H9 (cell line): ENCODE data around the gene MCAM. TPM values are rescaled to one million over a fixed set of nuclear protein-coding genes. Genes with fewer than 3 reads are reported as not detected.
A peak's percentile ranks its signal among the peaks of the same experiment; 100 is the strongest.

ENCODE experiments used
- DNase-seq: peaks from one replicate; pipeline ENCODE4 v3.0.0-alpha.2; 2017
- H2AFZ ChIP-seq: one replicate; pipeline ENCODE4 v1.6.1; 2013; ENCODE audit warnings: mild to moderate bottlenecking, low read length, control low read depth, moderate library complexity
- H2AK5ac ChIP-seq: 2 replicates; pipeline ENCODE4 v1.6.1; 2013; ENCODE audit warnings: low read length, control low read depth, mixed read lengths; ENCODE audit not compliant: insufficient read length
- H2BK120ac ChIP-seq: one replicate; pipeline ENCODE4 v1.6.1; 2013; ENCODE audit warnings: low read depth, mild to moderate bottlenecking, low read length, control low read depth, inconsistent platforms; ENCODE audit not compliant: poor library complexity, severe bottlenecking
- H2BK12ac ChIP-seq: 2 replicates; pipeline ENCODE4 v1.6.1; 2013; ENCODE audit warnings: low read length, control low read depth, mixed read lengths, low read depth; ENCODE audit not compliant: insufficient read length
- H2BK15ac ChIP-seq: 2 replicates; pipeline ENCODE4 v1.6.1; 2013; ENCODE audit warnings: low read depth, low read length, control low read depth
- H2BK20ac ChIP-seq: one replicate; pipeline ENCODE4 v1.6.1; 2013; ENCODE audit warnings: low read depth, mild to moderate bottlenecking, low read length, control low read depth, inconsistent platforms; ENCODE audit not compliant: poor library complexity, severe bottlenecking
- H2BK5ac ChIP-seq: 2 replicates; pipeline ENCODE4 v1.6.1; 2013; ENCODE audit warnings: low read length, control low read depth, mixed read lengths; ENCODE audit not compliant: insufficient read length
- H3K14ac ChIP-seq: 2 replicates; pipeline ENCODE4 v1.6.1; 2013; ENCODE audit warnings: low read length, control low read depth; ENCODE audit not compliant: insufficient read depth
- H3K18ac ChIP-seq: 2 replicates; pipeline ENCODE4 v1.6.1; 2013; ENCODE audit warnings: low read depth, mild to moderate bottlenecking, mixed read lengths, low read length, control low read depth; ENCODE audit not compliant: insufficient read length
- H3K23ac ChIP-seq: 2 replicates; pipeline ENCODE4 v1.6.1; 2013; ENCODE audit warnings: low read length, control low read depth, mixed read lengths, low read depth; ENCODE audit not compliant: insufficient read length
- H3K23me2 ChIP-seq: 2 replicates; pipeline ENCODE4 v1.6.1; 2013; ENCODE audit warnings: low read depth, mild to moderate bottlenecking, mixed read lengths, low read length, control low read depth; ENCODE audit not compliant: insufficient read length, poor library complexity, severe bottlenecking
- H3K27ac ChIP-seq: 2 replicates; pipeline ENCODE4 v1.5.1; 2013; ENCODE audit warnings: low read length, control low read depth, mixed read lengths, low read depth; ENCODE audit not compliant: insufficient read length
- H3K27me3 ChIP-seq: 2 replicates; pipeline ENCODE4 v1.6.1; 2013; ENCODE audit warnings: low read length, control low read depth, inconsistent platforms; ENCODE audit not compliant: insufficient read depth
- H3K4ac ChIP-seq: 2 replicates; pipeline ENCODE4 v1.6.1; 2013; ENCODE audit warnings: low read depth, mild to moderate bottlenecking, control low read depth, inconsistent platforms, low read length, moderate library complexity
- H3K4me1 ChIP-seq: 2 replicates; pipeline ENCODE4 v1.6.1; 2013; ENCODE audit warnings: low read length, control low read depth, inconsistent platforms; ENCODE audit not compliant: insufficient read depth
- H3K4me2 ChIP-seq: 2 replicates; pipeline ENCODE4 v1.6.1; 2013; ENCODE audit warnings: low read length, control low read depth, mixed read lengths; ENCODE audit not compliant: insufficient read length, insufficient read depth
- H3K56ac ChIP-seq: 2 replicates; pipeline ENCODE4 v1.6.1; 2013; ENCODE audit warnings: low read depth, mild to moderate bottlenecking, mixed read lengths, low read length, control low read depth; ENCODE audit not compliant: insufficient read length
- H3K79me1 ChIP-seq: 2 replicates; pipeline ENCODE4 v1.6.1; 2013; ENCODE audit warnings: low read depth, mild to moderate bottlenecking, moderate library complexity, low read length, control low read depth, inconsistent platforms; ENCODE audit not compliant: insufficient read depth, poor library complexity, severe bottlenecking
- H3K79me2 ChIP-seq: 2 replicates; pipeline ENCODE4 v1.6.1; 2013; ENCODE audit warnings: low read length, control low read depth, inconsistent platforms; ENCODE audit not compliant: insufficient read depth
- H3K9ac ChIP-seq: 2 replicates; pipeline ENCODE4 v1.6.1; 2013; ENCODE audit warnings: low read length, control low read depth, mixed read lengths; ENCODE audit not compliant: insufficient read length; ENCODE audit errors: extremely low read depth
- H3K9me3 ChIP-seq: one replicate; pipeline ENCODE4 v1.6.1; 2013; ENCODE audit warnings: low read depth, low read length, inconsistent platforms; ENCODE audit not compliant: control insufficient read depth
- H3T11ph ChIP-seq: one replicate; pipeline ENCODE4 v1.6.1; 2013; ENCODE audit warnings: mild to moderate bottlenecking, low read length, control low read depth, inconsistent platforms
- H4K20me1 ChIP-seq: one replicate; pipeline ENCODE4 v1.6.1; 2013; ENCODE audit not compliant: control insufficient read depth, insufficient read length, insufficient read depth
- H4K5ac ChIP-seq: 2 replicates; pipeline ENCODE4 v1.6.1; 2013; ENCODE audit warnings: low read depth, mild to moderate bottlenecking, mixed read lengths, low read length, control low read depth; ENCODE audit not compliant: insufficient read length
- H4K8ac ChIP-seq: replicated peaks from 2 replicates; pipeline ENCODE4 v1.6.1; 2013; ENCODE audit warnings: low read length, control low read depth, mixed read lengths, low read depth; ENCODE audit not compliant: insufficient read length
- H4K91ac ChIP-seq: 2 replicates; pipeline ENCODE4 v1.6.1; 2013; ENCODE audit warnings: low read depth, mild to moderate bottlenecking, moderate library complexity, mixed read lengths, low read length, control low read depth; ENCODE audit not compliant: insufficient read length
- H3K27ac Mint-ChIP-seq, 3 experiments: 2 replicates in 2 of 3; 3 replicates in 1 of 3; pipeline ENCODE4 v1.8.0; 2020 to 2021; ENCODE audit warnings: mixed read lengths in 3 of 3, mild to moderate bottlenecking in 1 of 3, moderate library complexity in 1 of 3
- H3K27me3 Mint-ChIP-seq: 2 replicates; pipeline ENCODE4 v1.8.0; 2021; ENCODE audit warnings: low read depth, mild to moderate bottlenecking, moderate library complexity, mixed read lengths
- H3K36me3 Mint-ChIP-seq, 3 experiments: 2 replicates in 2 of 3; 3 replicates in 1 of 3; pipeline ENCODE4 v1.8.0; 2020 to 2021; ENCODE audit warnings: low read depth in 3 of 3, mixed read lengths in 3 of 3; ENCODE audit not compliant: insufficient read depth in 1 of 3
- H3K4me1 Mint-ChIP-seq, 2 experiments: 2 replicates each; pipeline ENCODE4 v1.8.0; 2020; ENCODE audit warnings: mixed read lengths in 2 of 2
- H3K4me3 Mint-ChIP-seq, 2 experiments: 2 replicates in 1 of 2; 3 replicates in 1 of 2; pipeline ENCODE4 v1.8.0; 2020 to 2021; ENCODE audit warnings: mild to moderate bottlenecking in 2 of 2, mixed read lengths in 2 of 2, moderate library complexity in 1 of 2
- H3K9me3 Mint-ChIP-seq, 2 experiments: 2 replicates in 1 of 2; 3 replicates in 1 of 2; pipeline ENCODE4 v1.8.0; 2020; ENCODE audit warnings: mild to moderate bottlenecking in 2 of 2, mixed read lengths in 2 of 2, moderate library complexity in 1 of 2
- CTCF ChIP-seq: fragments of 200-600 bp; sonication (generic); conservative IDR thresholded peaks from 3 replicates; pipeline ENCODE4 v1.8.0; 2021; ENCODE audit warnings: antibody characterized with exemption, mild to moderate bottlenecking
- WGBS: extraction: QIAGEN DNeasy Blood & Tissue Kit; methylation state at CpG from one replicate; pipeline ENCODE4 v1.1.7; 2013; ENCODE audit warnings: missing lambda C conversion rate, low lambda C conversion rate, mixed read lengths; ENCODE audit not compliant: insufficient read length; ENCODE audit errors: extremely low coverage; 5-methylcytosine and 5-hydroxymethylcytosine counted together
- total RNA-seq: library from RNA; stranded (reverse); gene quantifications from 2 replicates; pipeline ENCODE4 v1.2.1, GENCODE V29; 2021

MCAM gene
- total RNA-seq, 1 experiment from 2014 or later, result 21.5 TPM

- Histone ChIP-seq H3K27ac (no peak overlapping the region), H3K56ac (no peak overlapping the region), H4K91ac (no peak overlapping the region), H4K8ac (no peak overlapping the region), H3K4me1 (peaks cover 15% of the 10 kb centered on the region; the same call in 1 of the 2 replicates), H3K14ac (no peak overlapping the region), H3T11ph (no peak overlapping the region), H2AK5ac (no peak overlapping the region), H2BK15ac (no peak overlapping the region), H4K5ac (no peak overlapping the region), H3K23me2 (peaks cover 34% of the 10 kb centered on the region), H3K23ac (no peak overlapping the region), H3K4me2 (no peak overlapping the region), H3K9ac (no peak overlapping the region), H3K27me3 (peaks cover 9% of the 10 kb centered on the region; the same call in 1 of the 2 replicates), H2BK5ac (no peak overlapping the region), H4K20me1 (no peaks in the 10 kb centered on the region), H2BK120ac (no peak overlapping the region), H3K9me3 (no peaks in the 10 kb centered on the region), H3K79me1 (no peaks in the 10 kb centered on the region), H2BK20ac (no peak overlapping the region), H3K18ac (no peak overlapping the region), H2AFZ (no peak overlapping the region), H3K4ac (no peak overlapping the region), H2BK12ac (no peak overlapping the region), H3K79me2 (no peaks in the 10 kb centered on the region)
- TF ChIP-seq CTCF, result no peak
- DNase-seq, result no peak
- Mint-ChIP-seq H3K36me3 (no peaks in the 10 kb centered on the region), H3K27me3 (peaks cover 30% of the 10 kb centered on the region), H3K4me1 (peaks cover 50 to 52% of the 10 kb centered on the region in 2 experiments), H3K27ac (peak overlapping the region in 1 of 3 experiments; percentile 81; a peak in 1 of 7 replicates), H3K9me3 (no peaks in the 10 kb centered on the region; a peak in 1 of 5 replicates), H3K4me3 (peak overlapping the region; percentile 18 to 54; a peak in 4 of 5 replicates)
- no CpG with 5 or more reads among the region's 11 CpGs for WGBS
Observed at GRCh38 chr11:119319700-119320239, 2.8 kb upstream of the MCAM start.
